Lung (tissue), 12 donors: ENCODE data around the gene OLIG1. TPM values are rescaled to one million over a fixed set of nuclear protein-coding genes. Genes with fewer than 3 reads are reported as not detected.

Source experiments
- ATAC-seq: fragments of 200-7000 bp; cut with Tn5 transposase; one replicate; pipeline ENCODE4 v1.9.1; 2020; ENCODE audit warnings: moderate number of reproducible peaks; ENCODE audit not compliant: insufficient read depth, low FRiP score
- DNase-seq, 3 donors: peaks; one replicate each; pipeline ENCODE4 v3.0.0-alpha.2; 2013 to 2017
- H3K27ac ChIP-seq, 2 donors: one replicate each; pipeline ENCODE4 v1.5.1; 2013; ENCODE audit warnings: mild to moderate bottlenecking in 2 of 2, moderate library complexity in 2 of 2, control low read depth in 1 of 2, inconsistent platforms in 1 of 2, low read depth in 1 of 2, low read length in 1 of 2
- H3K27me3 ChIP-seq, 3 donors: one replicate each; pipeline ENCODE4 v1.5.1; 2013; ENCODE audit warnings: low read length in 2 of 3; ENCODE audit not compliant: control insufficient read depth in 3 of 3, insufficient read depth in 3 of 3
- H3K36me3 ChIP-seq, 4 donors: one replicate each; pipeline ENCODE4 v1.5.1; 2013; ENCODE audit warnings: low read length in 4 of 4, mild to moderate bottlenecking in 1 of 4, moderate library complexity in 1 of 4; ENCODE audit not compliant: control insufficient read depth in 4 of 4, insufficient read depth in 4 of 4
- H3K4me1 ChIP-seq, 5 donors: one replicate each; pipeline ENCODE4 v1.5.1; 2013; ENCODE audit warnings: low read length in 5 of 5, mild to moderate bottlenecking in 2 of 5, moderate library complexity in 1 of 5; ENCODE audit not compliant: control insufficient read depth in 5 of 5, insufficient read depth in 5 of 5
- H3K4me3 ChIP-seq: one replicate; pipeline ENCODE4 v1.5.1; 2013; ENCODE audit warnings: mild to moderate bottlenecking, control low read depth, moderate library complexity
- H3K9ac ChIP-seq, 2 donors: one replicate each; pipeline ENCODE4 v1.5.1; 2013; ENCODE audit warnings: low read length in 2 of 2, control low read depth in 1 of 2; ENCODE audit not compliant: insufficient read depth in 1 of 2
- H3K9me3 ChIP-seq, 4 donors: one replicate each; pipeline ENCODE4 v1.5.1; 2013; ENCODE audit warnings: low read length in 3 of 4, mild to moderate bottlenecking in 1 of 4, moderate library complexity in 1 of 4; ENCODE audit not compliant: control insufficient read depth in 4 of 4, insufficient read depth in 3 of 4
- CTCF ChIP-seq: IDR thresholded peaks from 2 replicates; pipeline ENCODE4 v1.5.1; 2012; ENCODE audit warnings: mild to moderate bottlenecking; ENCODE audit errors: control extremely low read depth, extremely low read depth
- WGBS, 2 donors: extraction: QIAGEN DNeasy Blood & Tissue Kit; methylation state at CpG; one replicate each; pipeline ENCODE4 v1.1.7; 2013; 5-methylcytosine and 5-hydroxymethylcytosine counted together
- polyA plus RNA-seq, 2 donors: library from polyadenylated mRNA; stranded (reverse); fragments of 200-250 nt; gene quantifications; one replicate each; pipeline ENCODE4 v1.2.1, GENCODE V29; 2013
- total RNA-seq, 2 donors: library from RNA; depleted of rRNA in 1 of 2; stranded (reverse); fragments of >200 nt in 1 of 2; gene quantifications; one replicate each; pipeline ENCODE4 v1.2.1, GENCODE V29; 2014 to 2021
- donor health status: control.
- donor health status: control.
- donor health status: Bipolar disorder and iron deficiency.
- donor health status: healthy.
- donor health status: DM: yes; HTN: yes; CAD: no.

Gene OLIG1
- total and polyA plus RNA-seq, 4 donors, result 1.2 to 4.1 (median 1.7) TPM

- H3K36me3 ChIP-seq, result no peaks in the 10 kb centered on the region
- H3K9me3 ChIP-seq, result no peaks in the 10 kb centered on the region
- H3K9ac ChIP-seq, result no peak overlapping the region
- ATAC-seq (peak; percentile 27), DNase-seq (peak; percentile 30 to 57 (median 49))
- no peak overlapping the region for H3K27ac ChIP-seq
- H3K27me3 ChIP-seq, result peaks cover 0 to 39% (median 31%) of the 10 kb centered on the region in 3 donors
- H3K4me1 ChIP-seq, result peaks cover 0 to 5% (median 0%) of the 10 kb centered on the region in 5 donors
- no peak for TF ChIP-seq CTCF
- WGBS, 2 donors, result 47% methylated on average over 10 of the region's 10 CpGs
- H3K4me3 ChIP-seq, result no peak overlapping the region
These were observed 9.1 kb downstream of the OLIG1 start for GRCh38 chr21:33078907-33079582.

GRCh38 chr21:33080376-33080775 lies 10.4 kb downstream of the OLIG1 start:
- Histone ChIP-seq H3K4me1 (no peaks in the 10 kb centered on the region), H3K9ac (no peak overlapping the region), H3K27ac (no peak overlapping the region), H3K4me3 (no peak overlapping the region), H3K27me3 (peaks cover 3 to 25% (median 18%) of the 10 kb centered on the region in 3 donors), H3K36me3 (no peaks in the 10 kb centered on the region), H3K9me3 (no peaks in the 10 kb centered on the region)
- DNase-seq (no peak), ATAC-seq (no peak)
- no peak for TF ChIP-seq CTCF
- WGBS, 2 donors, result 76 to 91% methylated on average over 3 of the region's 3 CpGs

- WGBS, 2 donors, result 85 to 88% methylated on average over 3 of the region's 3 CpGs
- DNase-seq, result no peak
- no peak overlapping the region for H3K4me3 ChIP-seq
These were observed 10.8 kb downstream of the OLIG1 start for GRCh38 chr21:33080776-33081175.

More at GRCh38 chr21:33080776-33081175, 10.8 kb downstream of the OLIG1 start:
- TF ChIP-seq CTCF, result no peak
- peaks cover 5 to 21% (median 14%) of the 10 kb centered on the region in 3 donors for H3K27me3 ChIP-seq
- no peaks in the 10 kb centered on the region for H3K36me3 ChIP-seq
- no peak for ATAC-seq
- no peaks in the 10 kb centered on the region for H3K4me1 ChIP-seq
- H3K9ac ChIP-seq, result no peak overlapping the region
- H3K27ac ChIP-seq, result no peak overlapping the region
- H3K9me3 ChIP-seq, result no peaks in the 10 kb centered on the region
